Skin epidermis (tissue), 12 donors: ENCODE data around the gene SLC39A13.

Experiments used
- H3K27ac ChIP-seq, 21 experiments: fragments of 200-600 bp; sonication (generic) in 11 of 21; one replicate each; pipeline ENCODE4 v1.5.0; 2020; ENCODE audit warnings: mild to moderate bottlenecking in 3 of 21, inconsistent platforms in 2 of 21, moderate library complexity in 2 of 21
- H3K4me3 ChIP-seq, 7 experiments: fragments of 200-600 bp; sonication (generic) in 2 of 7; one replicate each; pipeline ENCODE4 v1.5.0; 2020; ENCODE audit warnings: inconsistent platforms in 2 of 7, mild to moderate bottlenecking in 2 of 7, moderate library complexity in 1 of 7

SLC39A13 gene

GRCh38 chr11:47398011-47398410 is 10.4 kb upstream of the SLC39A13 start:
- peak overlapping the region in 5 of 21 experiments; percentile 3 to 46 (median 38) for H3K27ac ChIP-seq
- H3K4me3 ChIP-seq: no peak overlapping the region

GRCh38 chr11:47398551-47398950 is 9.8 kb upstream of the SLC39A13 start:
- Histone ChIP-seq H3K4me3 (no peak overlapping the region), H3K27ac (peak overlapping the region in 5 of 21 experiments; percentile 7 to 86 (median 40))

GRCh38 chr11:47399860-47400767 is 8.3 kb upstream of the SLC39A13 start:
- peak overlapping the region in 20 of 21 experiments; percentile 12 to 89 (median 84) for H3K27ac ChIP-seq
- peak overlapping the region; percentile 27 to 48 (median 35) for H3K4me3 ChIP-seq

- peak overlapping the region in 20 of 21 experiments; percentile 12 to 89 (median 84) for H3K27ac ChIP-seq
- peak overlapping the region in 5 of 7 experiments; percentile 27 to 48 (median 33) for H3K4me3 ChIP-seq
Measured at GRCh38 chr11:47400768-47401279, 7.6 kb upstream of the SLC39A13 start.

DNA sequence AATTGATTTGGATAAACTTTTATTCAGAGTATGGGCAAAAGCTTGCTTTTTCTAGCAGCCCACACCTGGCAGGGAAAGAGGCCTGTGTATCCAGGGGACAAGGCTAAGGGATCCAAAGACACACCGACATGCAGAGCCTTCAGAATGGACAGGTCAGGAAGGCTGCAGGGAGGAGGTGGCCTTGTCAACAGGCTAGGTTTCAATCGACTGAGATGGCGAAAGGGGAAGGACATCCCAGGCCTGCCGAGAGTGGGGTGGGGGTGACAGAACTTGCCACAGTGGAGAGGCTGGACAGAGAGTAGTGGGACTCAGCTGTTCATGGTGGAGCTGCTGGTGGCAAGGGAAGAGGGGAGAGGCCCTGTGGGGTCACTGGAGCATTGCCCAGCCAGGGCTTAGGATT is 5.3 kb upstream of the SLC39A13 start:
- peak overlapping the region in 2 of 21 experiments; percentile 4 to 10 for H3K27ac ChIP-seq

GRCh38 chr11:47403571-47403970 is 4.8 kb upstream of the SLC39A13 start:
- H3K27ac ChIP-seq: peak overlapping the region in 2 of 21 experiments; percentile 4 to 10
- no peak overlapping the region for H3K4me3 ChIP-seq

More for the DNA sequence above, 5.3 kb upstream of the SLC39A13 start:
- H3K4me3 ChIP-seq: no peak overlapping the region

GRCh38 chr11:47406896-47407745 is 1.3 kb upstream of the SLC39A13 start:
- Histone ChIP-seq H3K27ac (peak overlapping the region in 20 of 21 experiments; percentile 79 to 98 (median 92)), H3K4me3 (peak overlapping the region; percentile 55 to 75 (median 62))

DNA sequence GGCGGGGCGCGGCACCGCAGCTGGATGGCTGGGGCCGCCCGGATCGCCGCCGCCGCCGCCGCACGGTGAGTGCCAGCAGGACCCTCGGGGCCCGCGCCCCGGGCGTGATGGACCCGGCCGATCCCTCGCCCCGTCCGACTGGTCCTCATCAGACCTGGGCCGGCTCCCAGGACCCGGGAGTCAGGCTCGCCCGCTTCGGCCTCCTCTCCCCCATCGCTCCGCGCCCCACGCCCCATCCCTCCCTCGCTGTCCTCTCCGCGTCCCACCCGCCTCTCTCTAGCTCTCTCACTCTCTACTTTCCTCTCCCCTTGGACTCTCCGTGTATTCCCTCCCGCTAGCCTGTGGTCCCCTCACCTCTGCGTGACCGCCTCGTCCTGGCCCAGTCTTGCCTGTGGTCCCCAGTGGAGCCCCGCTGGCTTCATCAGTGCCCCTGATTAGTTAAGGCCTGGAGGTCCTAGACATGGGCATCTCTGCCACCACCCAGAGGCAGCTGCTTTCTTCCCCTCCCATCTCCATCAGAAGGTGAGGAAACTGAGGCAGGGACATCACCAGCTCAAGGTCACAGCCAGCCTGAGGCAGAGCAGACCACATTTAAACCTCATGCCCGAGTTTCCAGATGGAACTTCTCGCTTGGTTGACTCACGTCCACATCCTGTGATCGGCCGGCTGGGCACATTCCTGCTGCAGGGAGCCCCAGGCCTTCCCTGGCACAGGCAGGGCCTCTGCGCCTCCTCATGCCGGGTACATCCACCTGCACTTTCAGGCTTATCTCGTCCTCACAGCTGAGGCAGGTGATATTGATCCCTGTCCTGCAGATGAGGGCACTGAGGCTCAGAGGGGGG is 429 bp downstream of the SLC39A13 start:
- peak overlapping the region; percentile 54 to 98 (median 92) for H3K27ac ChIP-seq
- H3K4me3 ChIP-seq: peak overlapping the region; percentile 55 to 75 (median 62)

GRCh38 chr11:47409440-47410369 is 1.3 kb downstream of the SLC39A13 start:
- Histone ChIP-seq H3K27ac (peak overlapping the region in 20 of 21 experiments; percentile 12 to 98 (median 92)), H3K4me3 (peak overlapping the region; percentile 55 to 75 (median 62))

- peak overlapping the region in 3 of 7 experiments; percentile 55 to 74 (median 58) for H3K4me3 ChIP-seq
- peak overlapping the region in 15 of 21 experiments; percentile 85 to 98 (median 93) for H3K27ac ChIP-seq
Measured at GRCh38 chr11:47410370-47411264, 2.2 kb downstream of the SLC39A13 start.

DNA sequence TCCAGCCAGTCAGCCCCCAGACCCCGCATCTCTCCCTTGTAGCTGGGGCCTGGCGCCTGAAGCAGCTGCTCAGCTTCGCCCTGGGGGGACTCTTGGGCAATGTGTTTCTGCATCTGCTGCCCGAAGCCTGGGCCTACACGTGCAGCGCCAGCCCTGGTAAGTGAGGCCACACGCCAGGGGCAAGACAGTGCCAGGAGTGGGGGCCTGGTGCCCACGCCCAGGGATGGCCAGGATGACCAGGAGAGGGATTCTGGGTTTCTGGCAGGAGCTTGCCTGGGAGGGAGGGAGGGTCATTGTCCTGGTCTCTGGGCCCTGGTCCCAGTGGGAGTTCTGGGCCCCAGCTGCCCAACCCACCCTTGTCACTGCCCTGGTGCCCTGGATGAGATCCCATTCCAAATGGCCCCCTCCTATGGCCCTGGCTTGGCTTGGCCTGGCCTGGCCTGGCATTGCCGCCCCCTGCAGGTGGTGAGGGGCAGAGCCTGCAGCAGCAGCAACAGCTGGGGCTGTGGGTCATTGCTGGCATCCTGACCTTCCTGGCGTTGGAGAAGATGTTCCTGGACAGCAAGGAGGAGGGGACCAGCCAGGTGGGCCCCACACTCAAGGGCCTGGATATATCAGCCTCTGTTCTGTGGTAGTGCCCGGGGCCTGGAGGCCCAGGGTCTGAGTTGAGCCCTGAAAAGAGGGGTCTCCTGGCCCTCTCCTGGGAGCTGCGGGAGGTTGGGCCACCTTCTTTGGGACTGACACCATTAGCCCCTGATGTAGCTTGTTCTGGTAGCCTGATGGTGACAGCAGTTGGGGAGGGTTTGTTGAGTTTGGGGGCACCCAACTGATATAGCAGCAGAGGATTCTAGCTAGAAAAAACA is 3.7 kb downstream of the SLC39A13 start:
- H3K27ac ChIP-seq: peak overlapping the region in 1 of 21 experiments; percentile 29
- no peak overlapping the region for H3K4me3 ChIP-seq

DNA sequence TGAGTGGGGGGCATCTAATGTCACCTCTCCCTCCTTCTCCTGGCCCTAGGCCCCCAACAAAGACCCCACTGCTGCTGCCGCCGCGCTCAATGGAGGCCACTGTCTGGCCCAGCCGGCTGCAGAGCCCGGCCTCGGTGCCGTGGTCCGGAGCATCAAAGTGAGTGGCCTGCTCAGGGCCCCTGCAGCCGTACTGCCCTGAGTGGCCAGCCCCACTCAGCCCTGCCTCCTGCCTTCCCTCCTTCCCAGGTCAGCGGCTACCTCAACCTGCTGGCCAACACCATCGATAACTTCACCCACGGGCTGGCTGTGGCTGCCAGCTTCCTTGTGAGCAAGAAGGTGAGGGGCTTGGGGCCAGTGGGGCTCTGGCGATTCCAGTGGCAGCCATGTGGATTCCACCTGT is 5.0 kb downstream of the SLC39A13 start:
- Histone ChIP-seq H3K4me3 (no peak overlapping the region), H3K27ac (peak overlapping the region in 1 of 21 experiments; percentile 0)

- Histone ChIP-seq H3K27ac (peak overlapping the region in 4 of 21 experiments; percentile 0 to 14 (median 9)), H3K4me3 (no peak overlapping the region)
Measured at GRCh38 chr11:47413908-47414684, 5.7 kb downstream of the SLC39A13 start.

GRCh38 chr11:47414685-47415070 is 6.3 kb downstream of the SLC39A13 start:
- H3K4me3 ChIP-seq: no peak overlapping the region
- peak overlapping the region in 2 of 21 experiments; percentile 0 to 14 for H3K27ac ChIP-seq
